ENCODE results near the gene PDGFRB. TPM values are rescaled to one million over a fixed set of nuclear protein-coding genes. Genes with fewer than 3 reads are reported as not detected.

Gene PDGFRB
- total RNA-seq, 1 donor from 2014 or later, result 1.0 TPM

GRCh38 chr5:150189326-150189725, 33.7 kb upstream of the PDGFRB start:
- Mint-ChIP-seq H3K27me3 (ENCODE audit: insufficient read depth) (peaks cover 40% of the 10 kb centered on the region), H3K4me1 (ENCODE audit: low read depth) (no peaks in the 10 kb centered on the region), H3K4me3 (no peak overlapping the region), H3K36me3 (ENCODE audit: low read depth) (no peaks in the 10 kb centered on the region), H3K9me3 (no peaks in the 10 kb centered on the region), H3K27ac (no peak overlapping the region)
- intact Hi-C loops (cut with micrococcal nuclease), result no loop called here
- no peak for DNase-seq (ENCODE audit: low spot score)

GRCh38 chr5:150188146-150188842, 32.6 kb upstream of the PDGFRB start:
- no peak overlapping the region for H3K27ac Mint-ChIP-seq
- H3K36me3 Mint-ChIP-seq (ENCODE audit: low read depth), result no peaks in the 10 kb centered on the region
- H3K4me1 Mint-ChIP-seq (ENCODE audit: low read depth), result no peaks in the 10 kb centered on the region
- no peak overlapping the region for H3K4me3 Mint-ChIP-seq
- H3K9me3 Mint-ChIP-seq, result no peaks in the 10 kb centered on the region
- no peak for DNase-seq (ENCODE audit: low spot score)
- intact Hi-C loops (cut with micrococcal nuclease), result no loop called here
- peaks cover 35% of the 10 kb centered on the region for H3K27me3 Mint-ChIP-seq (ENCODE audit: insufficient read depth)

- Mint-ChIP-seq H3K4me3 (no peak overlapping the region), H3K36me3 (ENCODE audit: low read depth) (no peaks in the 10 kb centered on the region), H3K9me3 (no peaks in the 10 kb centered on the region), H3K27ac (no peak overlapping the region), H3K4me1 (ENCODE audit: low read depth) (no peaks in the 10 kb centered on the region), H3K27me3 (ENCODE audit: insufficient read depth) (peaks cover 32% of the 10 kb centered on the region)
- no peak for DNase-seq (ENCODE audit: low spot score)
- intact Hi-C loops (cut with micrococcal nuclease), result no loop called here
These were observed 31.3 kb upstream of the PDGFRB start for GRCh38 chr5:150186897-150187296.

- H3K4me3 Mint-ChIP-seq, result no peak overlapping the region
- peaks cover 31% of the 10 kb centered on the region for H3K27me3 Mint-ChIP-seq (ENCODE audit: insufficient read depth)
- H3K9me3 Mint-ChIP-seq, result no peaks in the 10 kb centered on the region
- no peaks in the 10 kb centered on the region for H3K4me1 Mint-ChIP-seq (ENCODE audit: low read depth)
- H3K36me3 Mint-ChIP-seq (ENCODE audit: low read depth), result no peaks in the 10 kb centered on the region
- no peak overlapping the region for H3K27ac Mint-ChIP-seq
- no peak for DNase-seq (ENCODE audit: low spot score)
- intact Hi-C loops (cut with micrococcal nuclease), result no loop called here
These were observed 30.5 kb upstream of the PDGFRB start for GRCh38 chr5:150186137-150186536.

GRCh38 chr5:150184990-150185912, 29.6 kb upstream of the PDGFRB start:
- Mint-ChIP-seq H3K4me3 (no peak overlapping the region), H3K9me3 (no peaks in the 10 kb centered on the region), H3K4me1 (ENCODE audit: low read depth) (no peaks in the 10 kb centered on the region), H3K36me3 (ENCODE audit: low read depth) (no peaks in the 10 kb centered on the region), H3K27me3 (ENCODE audit: insufficient read depth) (peaks cover 25% of the 10 kb centered on the region), H3K27ac (no peak overlapping the region)
- intact Hi-C loops (cut with micrococcal nuclease), result no loop called here
- no peak for DNase-seq (ENCODE audit: low spot score)

- Mint-ChIP-seq H3K27ac (no peak overlapping the region), H3K27me3 (ENCODE audit: insufficient read depth) (peaks cover 16% of the 10 kb centered on the region), H3K36me3 (ENCODE audit: low read depth) (no peaks in the 10 kb centered on the region), H3K4me1 (ENCODE audit: low read depth) (no peaks in the 10 kb centered on the region), H3K4me3 (no peak overlapping the region), H3K9me3 (no peaks in the 10 kb centered on the region)
- intact Hi-C loops (cut with micrococcal nuclease), result no loop called here
- no peak for DNase-seq (ENCODE audit: low spot score)
These were observed 28.4 kb upstream of the PDGFRB start for GRCh38 chr5:150184006-150184405.

GRCh38 chr5:150183436-150183835, 27.8 kb upstream of the PDGFRB start:
- Mint-ChIP-seq H3K9me3 (no peaks in the 10 kb centered on the region), H3K27ac (no peak overlapping the region), H3K4me1 (ENCODE audit: low read depth) (no peaks in the 10 kb centered on the region), H3K27me3 (ENCODE audit: insufficient read depth) (peaks cover 11% of the 10 kb centered on the region), H3K4me3 (no peak overlapping the region), H3K36me3 (ENCODE audit: low read depth) (no peaks in the 10 kb centered on the region)
- no peak for DNase-seq (ENCODE audit: low spot score)
- intact Hi-C loops (cut with micrococcal nuclease), result no loop called here

GRCh38 chr5:150182774-150183173, 27.1 kb upstream of the PDGFRB start:
- Mint-ChIP-seq H3K9me3 (no peaks in the 10 kb centered on the region), H3K4me1 (ENCODE audit: low read depth) (no peaks in the 10 kb centered on the region), H3K27me3 (ENCODE audit: insufficient read depth) (peaks cover 10% of the 10 kb centered on the region), H3K36me3 (ENCODE audit: low read depth) (no peaks in the 10 kb centered on the region), H3K27ac (no peak overlapping the region), H3K4me3 (no peak overlapping the region)
- intact Hi-C loops (cut with micrococcal nuclease), result no loop called here
- no peak for DNase-seq (ENCODE audit: low spot score)

- Mint-ChIP-seq H3K27me3 (ENCODE audit: insufficient read depth) (peaks cover 4% of the 10 kb centered on the region), H3K4me3 (no peak overlapping the region), H3K4me1 (ENCODE audit: low read depth) (no peaks in the 10 kb centered on the region), H3K9me3 (no peaks in the 10 kb centered on the region), H3K36me3 (ENCODE audit: low read depth) (no peaks in the 10 kb centered on the region), H3K27ac (no peak overlapping the region)
- intact Hi-C loops (cut with micrococcal nuclease), result no loop called here
- no peak for DNase-seq (ENCODE audit: low spot score)
These were observed 26.3 kb upstream of the PDGFRB start for GRCh38 chr5:150181766-150182545.

- H3K36me3 Mint-ChIP-seq (ENCODE audit: low read depth), result no peaks in the 10 kb centered on the region
- H3K4me3 Mint-ChIP-seq, result no peak overlapping the region
- H3K27ac Mint-ChIP-seq, result no peak overlapping the region
- intact Hi-C loops (cut with micrococcal nuclease), result no loop called here
- H3K9me3 Mint-ChIP-seq, result no peaks in the 10 kb centered on the region
- DNase-seq (ENCODE audit: low spot score), result no peak
- H3K27me3 Mint-ChIP-seq (ENCODE audit: insufficient read depth), result peaks cover 2% of the 10 kb centered on the region
- no peaks in the 10 kb centered on the region for H3K4me1 Mint-ChIP-seq (ENCODE audit: low read depth)
These were observed 25.4 kb upstream of the PDGFRB start for GRCh38 chr5:150181027-150181426.

GRCh38 chr5:150180241-150181026, 24.8 kb upstream of the PDGFRB start:
- H3K4me3 Mint-ChIP-seq, result no peak overlapping the region
- H3K27me3 Mint-ChIP-seq (ENCODE audit: insufficient read depth), result peaks cover 2% of the 10 kb centered on the region
- H3K36me3 Mint-ChIP-seq (ENCODE audit: low read depth), result no peaks in the 10 kb centered on the region
- no peak overlapping the region for H3K27ac Mint-ChIP-seq
- H3K4me1 Mint-ChIP-seq (ENCODE audit: low read depth), result no peaks in the 10 kb centered on the region
- no peak for DNase-seq (ENCODE audit: low spot score)
- no peaks in the 10 kb centered on the region for H3K9me3 Mint-ChIP-seq
- intact Hi-C loops (cut with micrococcal nuclease), result no loop called here

GRCh38 chr5:150179019-150179620, 23.5 kb upstream of the PDGFRB start:
- Mint-ChIP-seq H3K36me3 (ENCODE audit: low read depth) (no peaks in the 10 kb centered on the region), H3K4me1 (ENCODE audit: low read depth) (no peaks in the 10 kb centered on the region), H3K9me3 (no peaks in the 10 kb centered on the region), H3K27me3 (ENCODE audit: insufficient read depth) (peaks cover 2% of the 10 kb centered on the region), H3K4me3 (no peak overlapping the region), H3K27ac (no peak overlapping the region)
- DNase-seq (ENCODE audit: low spot score), result no peak
- intact Hi-C loops (cut with micrococcal nuclease), result no loop called here

Data from activated T-helper 1 cell treated with anti-CD3 and anti-CD28 coated beads, Interleukin-12 subunit alpha, Interleukin-12 subunit beta, Interleukin-2, Interleukin-4 antibody, amounts not matched to agents 30 ng/mL and 10 ng/mL and 1 ng/mL, durations not matched to agents 14 hours and 24 hours and 36 hours (primary cell).